Mesenchymal stem cell (in vitro differentiated cells and primary cell): Measurements from ENCODE around the gene FYN.

Experiments used
- DNase-seq: peaks from one replicate; pipeline ENCODE4 v3.0.0-alpha.2; 2013
- H2AFZ ChIP-seq: one replicate; pipeline ENCODE4 v1.6.1; 2013; ENCODE audit warnings: low read depth, mild to moderate bottlenecking, control low read depth, inconsistent platforms, low read length, moderate library complexity
- H2AK5ac ChIP-seq: 2 replicates; pipeline ENCODE4 v1.6.1; 2013; ENCODE audit warnings: low read length, moderate library complexity, mild to moderate bottlenecking, inconsistent platforms; ENCODE audit not compliant: severe bottlenecking
- H2BK120ac ChIP-seq: one replicate; pipeline ENCODE4 v1.6.1; 2013; ENCODE audit warnings: low read depth, mild to moderate bottlenecking, inconsistent platforms, low read length, moderate library complexity
- H2BK12ac ChIP-seq, 2 experiments: one replicate each; pipeline ENCODE4 v1.6.1; 2013; ENCODE audit warnings: inconsistent platforms in 2 of 2, low read length in 2 of 2, mild to moderate bottlenecking in 2 of 2, moderate library complexity in 2 of 2, control low read depth in 1 of 2
- H2BK15ac ChIP-seq: one replicate; pipeline ENCODE4 v1.6.1; 2013; ENCODE audit warnings: mild to moderate bottlenecking, low read depth, inconsistent platforms; ENCODE audit not compliant: poor library complexity, severe bottlenecking
- H2BK5ac ChIP-seq: 2 replicates; pipeline ENCODE4 v1.6.1; 2013; ENCODE audit warnings: low read depth, mild to moderate bottlenecking, low read length, control low read depth, inconsistent platforms; ENCODE audit not compliant: poor library complexity, severe bottlenecking
- H3K14ac ChIP-seq, 2 experiments: one replicate each; pipeline ENCODE4 v1.6.1; 2013; ENCODE audit warnings: inconsistent platforms in 2 of 2, low read length in 2 of 2, control low read depth in 1 of 2, mild to moderate bottlenecking in 1 of 2, moderate library complexity in 1 of 2
- H3K18ac ChIP-seq, 2 experiments: one replicate each; pipeline ENCODE4 v1.6.1; 2013; ENCODE audit warnings: inconsistent platforms in 2 of 2, low read length in 2 of 2, control low read depth in 1 of 2, low read depth in 1 of 2, mild to moderate bottlenecking in 1 of 2
- H3K23ac ChIP-seq, 2 experiments: one replicate each; pipeline ENCODE4 v1.6.1; 2013; ENCODE audit warnings: inconsistent platforms in 2 of 2, low read length in 2 of 2, mild to moderate bottlenecking in 2 of 2, moderate library complexity in 2 of 2, control low read depth in 1 of 2
- H3K27ac ChIP-seq: 2 replicates; pipeline ENCODE4 v1.5.1; 2013; ENCODE audit warnings: mild to moderate bottlenecking, moderate library complexity, low read length, control low read depth, inconsistent platforms; ENCODE audit not compliant: poor library complexity, severe bottlenecking
- H3K27me3 ChIP-seq, 2 experiments: 2 replicates each; pipeline versions ENCODE4 v1.6.1 to v1.7.0; 2013; ENCODE audit warnings: low read length in 2 of 2, mild to moderate bottlenecking in 2 of 2, moderate library complexity in 2 of 2, control low read depth in 1 of 2, inconsistent platforms in 1 of 2; ENCODE audit not compliant: control insufficient read depth in 1 of 2, insufficient read depth in 1 of 2
- H3K36me3 ChIP-seq, 2 experiments: 2 replicates each; pipeline versions ENCODE4 v1.6.1 to v1.7.0; 2013; ENCODE audit warnings: low read length in 2 of 2, control low read depth in 1 of 2, inconsistent platforms in 1 of 2, low read depth in 1 of 2, mild to moderate bottlenecking in 1 of 2; ENCODE audit not compliant: insufficient read depth in 2 of 2, control insufficient read depth in 1 of 2
- H3K4ac ChIP-seq, 2 experiments: one replicate each; pipeline ENCODE4 v1.6.1; 2013; ENCODE audit warnings: inconsistent platforms in 2 of 2, low read length in 2 of 2, mild to moderate bottlenecking in 2 of 2, moderate library complexity in 2 of 2, control low read depth in 1 of 2, low read depth in 1 of 2
- H3K4me1 ChIP-seq: 2 replicates; pipeline ENCODE4 v1.6.1; 2013; ENCODE audit warnings: low read depth, low read length, control low read depth; ENCODE audit not compliant: control insufficient read depth, insufficient read depth
- H3K4me2 ChIP-seq: 2 replicates; pipeline ENCODE4 v1.6.1; 2013; ENCODE audit warnings: low read length, mild to moderate bottlenecking, inconsistent platforms; ENCODE audit not compliant: poor library complexity, severe bottlenecking
- H3K4me3 ChIP-seq, 2 experiments: 2 replicates each; pipeline versions ENCODE4 v1.5.1 to v1.7.0; 2013; ENCODE audit warnings: low read length in 2 of 2, mild to moderate bottlenecking in 2 of 2, control low read depth in 1 of 2, low read depth in 1 of 2; ENCODE audit not compliant: insufficient read depth in 1 of 2
- H3K79me1 ChIP-seq: replicated peaks from 2 replicates; pipeline ENCODE4 v1.6.1; 2013; ENCODE audit warnings: mild to moderate bottlenecking, control low read depth, low read length, inconsistent platforms; ENCODE audit not compliant: poor library complexity, severe bottlenecking
- H3K9ac ChIP-seq: 2 replicates; pipeline ENCODE4 v1.7.0; 2013; ENCODE audit warnings: mild to moderate bottlenecking, low read length, moderate library complexity
- H3K9me3 ChIP-seq: 2 replicates; pipeline ENCODE4 v1.7.0; 2013; ENCODE audit warnings: mild to moderate bottlenecking, low read length; ENCODE audit not compliant: control insufficient read depth
- H4K8ac ChIP-seq: one replicate; pipeline ENCODE4 v1.6.1; 2013; ENCODE audit warnings: inconsistent platforms, mild to moderate bottlenecking, low read length, moderate library complexity
- H4K91ac ChIP-seq: one replicate; pipeline ENCODE4 v1.6.1; 2013; ENCODE audit warnings: mild to moderate bottlenecking, low read length, inconsistent platforms
- whole genome bisulfite sequencing: methylation state at CpG from one replicate; pipeline ENCODE4 v1.1.7; 2013; ENCODE audit warnings: mixed read lengths; 5-methylcytosine and 5-hydroxymethylcytosine counted together

The FYN gene

GRCh38 chr6:111674413-111674812 is 198.8 kb downstream of the FYN start:
- Histone ChIP-seq H2BK12ac (no peak overlapping the region), H3K4me3 (no peak overlapping the region), H3K4me1 (peaks cover 2% of the 10 kb centered on the region), H2BK120ac (no peak overlapping the region), H2AK5ac (no peak overlapping the region), H2AFZ (no peak overlapping the region), H3K4me2 (no peak overlapping the region), H3K79me1 (peaks cover 2% of the 10 kb centered on the region), H3K27ac (no peak overlapping the region), H3K18ac (no peak overlapping the region), H3K9ac (no peak overlapping the region), H3K9me3 (no peaks in the 10 kb centered on the region), H3K36me3 (peaks cover 23 to 94% of the 10 kb centered on the region in 2 experiments), H3K14ac (no peak overlapping the region), H4K8ac (no peak overlapping the region), H3K23ac (no peak overlapping the region), H3K4ac (no peak overlapping the region), H2BK5ac (no peak overlapping the region), H2BK15ac (no peak overlapping the region), H4K91ac (no peak overlapping the region), H3K27me3 (no peaks in the 10 kb centered on the region)
- DNase-seq: no peak
- 96% methylated on average over 4 of the region's 4 CpGs for WGBS

GRCh38 chr6:111673937-111674336 is 199.3 kb downstream of the FYN start:
- peaks cover 2% of the 10 kb centered on the region for H3K79me1 ChIP-seq
- H2BK15ac ChIP-seq: no peak overlapping the region
- H3K18ac ChIP-seq: no peak overlapping the region
- no peak for DNase-seq
- H3K9me3 ChIP-seq: no peaks in the 10 kb centered on the region
- no peaks in the 10 kb centered on the region for H3K27me3 ChIP-seq
- H3K9ac ChIP-seq: no peak overlapping the region
- no peak overlapping the region for H4K8ac ChIP-seq
- peaks cover 2% of the 10 kb centered on the region for H3K4me1 ChIP-seq
- no peak overlapping the region for H3K4me2 ChIP-seq
- H3K4ac ChIP-seq: no peak overlapping the region
- no peak overlapping the region for H4K91ac ChIP-seq
- H3K27ac ChIP-seq: no peak overlapping the region
- no peak overlapping the region for H3K4me3 ChIP-seq
- H3K23ac ChIP-seq: no peak overlapping the region
- H2AFZ ChIP-seq: no peak overlapping the region
- H2AK5ac ChIP-seq: no peak overlapping the region
- no peak overlapping the region for H2BK120ac ChIP-seq
- H3K14ac ChIP-seq: no peak overlapping the region
- H3K36me3 ChIP-seq: peaks cover 23 to 91% of the 10 kb centered on the region in 2 experiments
- H2BK12ac ChIP-seq: no peak overlapping the region
- no peak overlapping the region for H2BK5ac ChIP-seq

GRCh38 chr6:111673532-111673931 is 199.7 kb downstream of the FYN start:
- Histone ChIP-seq H3K79me1 (no peaks in the 10 kb centered on the region), H3K4me3 (no peak overlapping the region), H2BK12ac (no peak overlapping the region), H3K9ac (no peak overlapping the region), H3K14ac (no peak overlapping the region), H3K4me1 (peaks cover 2% of the 10 kb centered on the region), H3K4me2 (no peak overlapping the region), H4K8ac (no peak overlapping the region), H3K4ac (no peak overlapping the region), H3K18ac (no peak overlapping the region), H4K91ac (no peak overlapping the region), H3K27ac (no peak overlapping the region), H2AFZ (no peak overlapping the region), H3K23ac (no peak overlapping the region), H2BK120ac (no peak overlapping the region), H2BK5ac (no peak overlapping the region), H2AK5ac (no peak overlapping the region), H2BK15ac (no peak overlapping the region), H3K9me3 (no peaks in the 10 kb centered on the region), H3K36me3 (peaks cover 23 to 91% of the 10 kb centered on the region in 2 experiments), H3K27me3 (no peaks in the 10 kb centered on the region)
- 96% methylated on average over 7 of the region's 8 CpGs for WGBS
- no peak for DNase-seq

- Histone ChIP-seq H3K27me3 (no peaks in the 10 kb centered on the region), H3K14ac (no peak overlapping the region), H2BK120ac (no peak overlapping the region), H3K36me3 (peaks cover 23 to 91% of the 10 kb centered on the region in 2 experiments), H3K9ac (no peak overlapping the region), H3K27ac (no peak overlapping the region), H3K4ac (no peak overlapping the region), H2BK5ac (no peak overlapping the region), H3K79me1 (peaks cover 1% of the 10 kb centered on the region), H4K91ac (no peak overlapping the region), H2BK15ac (no peak overlapping the region), H2AFZ (no peak overlapping the region), H3K18ac (no peak overlapping the region), H4K8ac (no peak overlapping the region), H3K4me3 (no peak overlapping the region), H3K23ac (no peak overlapping the region), H2BK12ac (no peak overlapping the region), H3K4me2 (no peak overlapping the region), H3K9me3 (no peaks in the 10 kb centered on the region), H3K4me1 (peaks cover 2% of the 10 kb centered on the region), H2AK5ac (no peak overlapping the region)
- 96% methylated on average over 17 of the region's 17 CpGs for WGBS
- no peak for DNase-seq
Observed at GRCh38 chr6:111672761-111673450, 200.3 kb downstream of the FYN start.
